K562 (cell line): ENCODE data around the gene SYNGR4. TPM values are rescaled to one million over a fixed set of nuclear protein-coding genes. Genes with fewer than 3 reads are reported as not detected.

ENCODE experiments used
- CEBPZ ChIP-seq: fragments of 150-350 bp; IDR thresholded peaks from 2 replicates; pipeline ENCODE4 v1.6.1; 2014; ENCODE audit warnings: low read depth, mild to moderate bottlenecking, low read length, borderline replicate concordance
- CLOCK ChIP-seq: fragments of 250-450 bp; sonication (Bioruptor Pico); IDR thresholded peaks from 2 replicates; pipeline ENCODE4 v1.4.0; 2020; ENCODE audit warnings: mild to moderate bottlenecking, moderate library complexity, borderline replicate concordance
- CTCF ChIP-seq, 3 experiments: IDR thresholded peaks in 2 of 3; conservative IDR thresholded peaks in 1 of 3; 2 replicates each; pipeline ENCODE4 v1.5.1; 2011 to 2012; ENCODE audit warnings: low read length in 3 of 3, mild to moderate bottlenecking in 3 of 3, control low read depth in 2 of 3, improper control_type of control experiment in 1 of 3, inconsistent platforms in 1 of 3, low read depth in 1 of 3, mixed read lengths in 1 of 3, moderate library complexity in 1 of 3; ENCODE audit not compliant: insufficient read depth in 2 of 3
- DDX20 ChIP-seq: fragments of 450-650 bp; IDR thresholded peaks from 2 replicates; pipeline ENCODE4 v1.6.1; 2016; ENCODE audit warnings: missing genetic modification characterization, low read depth, mild to moderate bottlenecking, missing compliant biosample characterization, moderate library complexity
- DIDO1 ChIP-seq: fragments of 450-650 bp; IDR thresholded peaks from 2 replicates; pipeline ENCODE4 v1.6.1; 2016; ENCODE audit warnings: low read depth, missing biosample characterization, missing genetic modification characterization
- ELF2 ChIP-seq: fragments of 250-450 bp; sonication (Bioruptor Pico); IDR thresholded peaks from 2 replicates; pipeline ENCODE4 v1.5.0; 2021; ENCODE audit warnings: mild to moderate bottlenecking
- FOXA3 ChIP-seq, 2 experiments: fragments of 450-650 bp in 1 of 2; sonication (generic) in 1 of 2; formaldehyde crosslinking; IDR thresholded peaks in 1 of 2; conservative IDR thresholded peaks in 1 of 2; 2 replicates each; pipeline versions ENCODE4 v1.4.0 to v1.8.0; 2020 to 2022; ENCODE audit warnings: mild to moderate bottlenecking in 2 of 2, missing genetic modification reagents in 1 of 2
- GATAD2A ChIP-seq: fragments of 450-650 bp; IDR thresholded peaks from 2 replicates; pipeline ENCODE4 v1.6.1; 2017
- L3MBTL2 ChIP-seq: fragments of 450-650 bp; IDR thresholded peaks from 2 replicates; pipeline ENCODE4 v1.6.1; 2016; ENCODE audit warnings: mild to moderate bottlenecking, moderate library complexity
- MCM3 ChIP-seq: fragments of 450-650 bp; IDR thresholded peaks from 2 replicates; pipeline ENCODE4 v1.6.1; 2016
- MEIS2 ChIP-seq: fragments of 450-650 bp; IDR thresholded peaks from 2 replicates; pipeline ENCODE4 v1.6.1; 2014; ENCODE audit warnings: mild to moderate bottlenecking; ENCODE audit not compliant: partially characterized antibody
- NCOA4 ChIP-seq: fragments of 450-650 bp; IDR thresholded peaks from 2 replicates; pipeline ENCODE4 v1.6.1; 2018; ENCODE audit warnings: mild to moderate bottlenecking; ENCODE audit not compliant: partially characterized antibody
- NUFIP1 ChIP-seq: fragments of 450-650 bp; IDR thresholded peaks from 2 replicates; pipeline ENCODE4 v1.6.1; 2018; ENCODE audit not compliant: partially characterized antibody
- SRSF9 ChIP-seq: fragments of 200-400 bp; formaldehyde crosslinking; IDR thresholded peaks from 2 replicates; pipeline ENCODE4 v1.6.1; 2017; ENCODE audit warnings: low read depth, low read length, borderline replicate concordance
- TAF7 ChIP-seq: fragments of 450-650 bp; IDR thresholded peaks from 2 replicates; pipeline ENCODE4 v1.6.1; 2016; ENCODE audit warnings: missing genetic modification characterization, missing compliant biosample characterization
- TRIM24 ChIP-seq, 2 experiments: fragments of 450-650 bp; IDR thresholded peaks; 2 replicates each; pipeline ENCODE4 v1.6.1; 2016
- ZNF263 ChIP-seq: sonication (generic); formaldehyde crosslinking; IDR thresholded peaks from 2 replicates; pipeline ENCODE4 v1.8.0; 2022; ENCODE audit warnings: mild to moderate bottlenecking, missing genetic modification reagents, borderline replicate concordance
- ZNF316 ChIP-seq: fragments of 450-650 bp; IDR thresholded peaks from 2 replicates; pipeline ENCODE4 v1.6.1; 2016
- ZNF408 ChIP-seq: fragments of 250-450 bp; sonication (Bioruptor Pico); IDR thresholded peaks from 2 replicates; pipeline ENCODE4 v1.4.0; 2020; ENCODE audit warnings: low read depth, mild to moderate bottlenecking, moderate library complexity
- polyA plus RNA-seq, 8 experiments: library from polyadenylated mRNA; depleted of rRNA in 4 of 8; stranded (reverse) in 5 of 8; unstranded in 3 of 8; fragments of >200 nt; fragmentation: Nextera tagmentation in 2 of 8; fragmentation: Illumina TruSeq in 1 of 8; extraction: Ambion mirVana in 2 of 8; extraction: Trizol in 1 of 8; gene quantifications; 2 replicates each; pipeline versions ENCODE4 v1.2.1 to v1.2.3, GENCODE V29; 2011 to 2014; ENCODE audit warnings: inconsistent platforms in 1 of 8, missing spikeins in 1 of 8
- total RNA-seq, 7 experiments: library from RNA; depleted of rRNA in 6 of 7; stranded (reverse); fragments of >200 nt in 6 of 7; fragmentation: Illumina TruSeq in 2 of 7; extraction: Trizol in 2 of 7; gene quantifications; 2 replicates each; pipeline versions ENCODE4 v1.2.1 to v1.2.3, GENCODE V29; 2011 to 2021; ENCODE audit warnings: low replicate concordance in 1 of 7

SYNGR4 gene
- total and polyA plus RNA-seq, 9 of the 15 experiments (the other 6 are each of a cell fraction or from before 2014, with no cell fraction given), result 0.07 to 0.14 TPM; not detected in 7

- TF ChIP-seq ZNF263 (CRISPR knock-in tag) (no peak), DIDO1 (tag) (no peak), GATAD2A (no peak), MCM3 (no peak), FOXA3 (CRISPR knock-in tag; conservative IDR thresholded peaks at IDR 0.05 in 1 of 2, IDR thresholded peaks at IDR 0.05 in 1 of 2) (no peak), MEIS2 (no peak), ZNF316 (no peak), L3MBTL2 (peak; percentile 98), DDX20 (no peak), ZNF408 (CRISPR knock-in tag) (no peak), NCOA4 (no peak), CTCF (IDR thresholded peaks at IDR 0.05 in 2 of 3, conservative IDR thresholded peaks at IDR 0.05 in 1 of 3; ENCODE audit: insufficient read depth in 2 of 3, low read depth in 1 of 3, low read length in 3 of 3) (no peak), CLOCK (CRISPR knock-in tag) (no peak), TAF7 (tag) (peak; percentile 74), SRSF9 (no peak), ELF2 (CRISPR knock-in tag) (no peak), TRIM24 (IDR thresholded peaks at IDR 0.05) (no peak), CEBPZ (no peak), NUFIP1 (no peak)
Observed at GRCh38 chr19:48398375-48399235, 34.4 kb downstream of the SYNGR4 start (continued).
